Esophagus squamous epithelium (tissue), 4 donors: ENCODE results near the gene RNF144A.

ENCODE experiments used
- CTCF ChIP-seq, 6 experiments: fragments of 450-650 bp in 4 of 6; fragments of 200-600 bp in 2 of 6; sonication (generic) in 2 of 6; IDR thresholded peaks; one replicate each; pipeline ENCODE4 v1.5.1; 2016 to 2019; ENCODE audit warnings: antibody characterized with exemption in 6 of 6, mild to moderate bottlenecking in 4 of 6, moderate library complexity in 4 of 6
- POLR2A ChIP-seq, 4 donors: fragments of 450-650 bp; IDR thresholded peaks; one replicate each; pipeline ENCODE4 v1.6.1; 2017; ENCODE audit warnings: antibody characterized with exemption in 4 of 4, mild to moderate bottlenecking in 4 of 4, moderate library complexity in 3 of 4

- no peak for TF ChIP-seq CTCF (IDR thresholded peaks at IDR 0.05)
- TF ChIP-seq POLR2A (IDR thresholded peaks at IDR 0.05), result no peak
These were observed 87.4 kb downstream of the RNF144A start for GRCh38 chr2:7004636-7005035.
